HL-60 (cell line): ENCODE data around the gene FBXO24.
A peak's percentile ranks its signal among the peaks of the same experiment; 100 is the strongest.

Experiments used
- DNase-seq, 2 experiments: peaks; one replicate each; pipeline ENCODE4 v3.0.0-alpha.2; 2010 to 2020; ENCODE audit warnings: low read depth in 1 of 2, low spot score in 1 of 2
- H3K27ac ChIP-seq: fragments of 250-450 bp; sonication (Bioruptor Pico); replicated peaks from 2 replicates; pipeline ENCODE4 v1.5.1; 2020; ENCODE audit warnings: mild to moderate bottlenecking, moderate library complexity
- H3K27me3 ChIP-seq: fragments of 250-450 bp; sonication (Bioruptor Pico); 2 replicates; pipeline ENCODE4 v1.5.1; 2021; ENCODE audit warnings: mild to moderate bottlenecking, moderate library complexity; ENCODE audit not compliant: insufficient read depth, poor library complexity, severe bottlenecking
- H3K4me3 ChIP-seq: replicated peaks from 2 replicates; pipeline ENCODE4 v1.5.1; 2011; ENCODE audit warnings: mild to moderate bottlenecking, control low read depth, low read length; ENCODE audit not compliant: insufficient read depth
- CTCF ChIP-seq: IDR thresholded peaks from one replicate; pipeline ENCODE4 v1.5.1; 2011; ENCODE audit warnings: low read length, control low read depth, inconsistent platforms; ENCODE audit not compliant: insufficient read depth
- GABPA ChIP-seq: IDR thresholded peaks from 2 replicates; pipeline ENCODE4 v1.6.1; 2012; ENCODE audit warnings: low read depth
- POLR2AphosphoS5 ChIP-seq: IDR thresholded peaks from 2 replicates; pipeline ENCODE4 v1.6.1; 2012; ENCODE audit warnings: low read depth
- REST ChIP-seq: IDR thresholded peaks from 2 replicates; pipeline ENCODE4 v1.6.1; 2012; ENCODE audit warnings: low read depth; ENCODE audit not compliant: insufficient replicate concordance
- SPI1 ChIP-seq: IDR thresholded peaks from 2 replicates; pipeline ENCODE4 v1.6.1; 2012; ENCODE audit warnings: low read depth, mild to moderate bottlenecking, borderline replicate concordance

Gene FBXO24

GRCh38 chr7:100630066-100630465 lies 43.9 kb downstream of the FBXO24 start:
- TF ChIP-seq SPI1 (no peak), POLR2AphosphoS5 (no peak), CTCF (no peak), GABPA (no peak), REST (no peak)
- Histone ChIP-seq H3K27me3 (no peaks in the 10 kb centered on the region), H3K4me3 (no peak overlapping the region), H3K27ac (no peak overlapping the region)
- DNase-seq = no peak

GRCh38 chr7:100632951-100633717 lies 47.0 kb downstream of the FBXO24 start:
- peak overlapping the region; percentile 45; the same call in 1 of the 2 replicates for H3K27ac ChIP-seq
- peak overlapping the region; percentile 70 for H3K4me3 ChIP-seq
- TF ChIP-seq REST (no peak), CTCF (peak; percentile 13)
- peak; percentile 63 to 70 for DNase-seq
- no peaks in the 10 kb centered on the region for H3K27me3 ChIP-seq

- H3K27ac ChIP-seq = no peak overlapping the region
- no peak for TF ChIP-seq REST
- no peak for TF ChIP-seq SPI1
These were observed 53.9 kb downstream of the FBXO24 start for GRCh38 chr7:100639995-100640516.

More at GRCh38 chr7:100639995-100640516, 53.9 kb downstream of the FBXO24 start:
- no peaks in the 10 kb centered on the region for H3K27me3 ChIP-seq
- no peak for DNase-seq
- no peak overlapping the region for H3K4me3 ChIP-seq
